Epithelial cell of proximal tubule (primary cell): ENCODE data around the gene KCP. TPM values are rescaled to one million over a fixed set of nuclear protein-coding genes. Genes with fewer than 3 reads are reported as not detected.

Experiments
- DNase-seq: peaks from one replicate; pipeline ENCODE4 v3.0.0-alpha.2; 2011; ENCODE audit warnings: low read depth
- H3K4me3 ChIP-seq: 2 replicates; pipeline ENCODE4 v1.5.1; 2011; ENCODE audit warnings: low read depth, mild to moderate bottlenecking, low read length
- CTCF ChIP-seq: conservative IDR thresholded peaks from 2 replicates; pipeline ENCODE4 v1.5.1; 2012; ENCODE audit warnings: low read depth, mild to moderate bottlenecking, low read length
- total RNA-seq: library from RNA; depleted of rRNA; stranded (reverse); fragments of >200 nt; gene quantifications from 2 replicates; pipeline ENCODE4 v1.2.3, GENCODE V29; 2015

Gene KCP
- total RNA-seq, 1 donor from 2014 or later: 5.2 TPM

DNA sequence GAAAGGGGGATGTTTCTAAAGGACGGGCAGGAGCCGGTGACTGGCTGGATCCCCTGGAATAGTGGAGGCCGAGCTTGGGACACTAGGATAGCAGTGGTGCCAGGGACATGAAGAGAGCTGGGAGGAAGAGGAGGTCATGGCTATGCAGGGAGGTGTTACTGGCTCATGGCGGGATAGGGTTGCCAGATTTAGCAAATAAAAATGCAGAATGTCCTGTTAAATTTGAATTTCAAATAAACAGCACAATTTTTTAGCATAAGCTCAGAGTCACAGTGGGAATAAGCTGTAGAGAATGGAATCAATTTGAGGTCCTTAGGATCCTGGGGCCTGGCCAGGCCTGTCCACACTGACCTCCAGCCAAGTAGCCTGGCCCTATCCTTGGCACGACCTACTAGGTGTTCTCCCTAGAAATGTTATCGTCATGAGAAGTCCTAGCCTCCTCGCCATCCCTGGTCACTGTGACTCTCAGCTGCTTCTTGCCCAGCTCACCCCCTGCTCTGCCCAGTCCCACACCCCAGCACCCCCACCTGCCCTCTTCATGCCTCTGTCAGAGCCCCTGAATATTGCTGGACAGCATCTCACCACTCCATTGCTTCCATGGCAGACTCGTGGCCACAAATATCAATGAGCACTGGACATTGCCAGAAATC lies 7.6 kb upstream of the KCP start:
- H3K4me3 ChIP-seq: no peak overlapping the region
- no peak for TF ChIP-seq CTCF
- DNase-seq: no peak

- no peak for TF ChIP-seq CTCF
- no peak for DNase-seq
- no peak overlapping the region for H3K4me3 ChIP-seq
Observed at GRCh38 chr7:128917122-128917521, 6.6 kb upstream of the KCP start.

- H3K4me3 ChIP-seq: no peak overlapping the region
- TF ChIP-seq CTCF: no peak
- DNase-seq: no peak
Observed at GRCh38 chr7:128916643-128916915, 6.1 kb upstream of the KCP start.

DNA sequence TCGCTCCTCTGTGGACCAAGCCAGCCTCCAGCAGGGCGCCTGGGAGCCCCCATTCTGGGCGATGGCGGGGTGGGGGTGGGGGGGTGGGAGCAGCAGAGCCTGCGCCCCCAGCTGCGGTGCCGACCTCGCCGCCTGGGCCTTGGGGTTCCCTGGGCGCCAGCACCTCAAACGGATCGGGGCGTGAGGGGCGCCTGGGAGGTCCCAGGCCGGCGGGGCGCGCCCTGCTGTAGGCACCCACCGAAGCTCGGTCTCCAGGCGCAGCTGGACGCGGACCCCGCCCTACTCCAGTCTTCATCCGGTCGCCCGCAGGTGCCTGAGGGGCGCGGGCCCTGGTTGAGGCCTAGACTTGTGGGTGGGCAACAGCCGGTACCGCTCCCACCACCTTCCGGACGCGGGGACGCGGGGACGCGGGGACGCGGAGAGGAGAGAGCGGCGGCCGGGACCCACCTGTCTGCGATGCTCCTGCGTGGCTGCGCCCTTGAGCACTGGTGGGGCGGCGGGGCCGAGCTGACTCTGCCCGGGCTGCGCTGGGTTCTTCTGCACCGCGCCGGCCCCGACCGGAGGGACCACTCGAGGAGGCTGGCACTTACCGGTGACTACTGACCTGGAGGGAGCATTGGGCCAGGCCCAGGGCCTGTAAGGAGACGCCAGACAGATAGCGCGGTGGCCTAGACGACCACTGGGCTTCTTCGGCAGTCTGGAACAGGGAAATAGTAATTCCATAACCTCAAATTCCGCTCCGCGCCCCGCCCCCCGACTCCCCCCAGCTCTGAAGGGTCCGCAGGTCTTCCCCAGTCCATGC lies 5.5 kb upstream of the KCP start:
- no peak overlapping the region for H3K4me3 ChIP-seq
- DNase-seq: no peak
- no peak for TF ChIP-seq CTCF

GRCh38 chr7:128915271-128915819 lies 4.8 kb upstream of the KCP start:
- no peak for DNase-seq
- H3K4me3 ChIP-seq: no peak overlapping the region
- TF ChIP-seq CTCF: no peak

DNA sequence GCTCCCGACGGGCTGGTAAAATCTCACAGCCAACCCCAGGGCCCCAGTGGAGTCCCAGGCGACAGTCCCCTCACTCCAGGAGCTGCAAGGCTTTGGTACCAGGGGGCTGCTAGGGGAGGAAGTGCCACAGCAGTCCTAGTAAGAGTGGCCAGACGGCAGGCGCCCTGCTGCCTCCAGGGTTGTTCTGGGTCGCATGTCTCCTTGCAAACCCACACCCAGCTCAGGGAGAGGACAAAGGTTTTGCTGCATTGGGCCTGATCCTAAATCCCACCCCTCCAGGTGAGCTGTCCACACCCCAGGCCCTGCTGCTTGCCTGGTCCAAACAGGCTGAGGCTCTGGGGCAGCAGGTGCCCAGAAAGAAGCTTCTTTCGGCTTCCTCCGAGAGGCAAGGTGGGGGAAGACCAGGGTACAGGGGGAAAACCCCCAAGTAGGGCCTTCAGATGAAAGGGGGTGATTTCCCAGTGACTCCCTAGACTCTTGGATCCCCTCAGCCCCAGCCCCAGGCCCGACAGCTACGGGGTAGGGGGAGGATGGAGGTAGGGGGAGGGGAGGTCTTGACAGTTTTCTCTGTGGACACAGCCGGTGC lies 4.2 kb upstream of the KCP start:
- no peak for TF ChIP-seq CTCF
- DNase-seq: no peak
- H3K4me3 ChIP-seq: no peak overlapping the region
